Loucy (cell line): ENCODE data around the gene RBPMS2.

Experiments used
- H2AFZ ChIP-seq: fragments of 200-600 bp; sonication (generic); 2 replicates; pipeline ENCODE4 v1.6.0; 2016; ENCODE audit warnings: antibody characterized with exemption, mild to moderate bottlenecking, low read length, moderate library complexity
- H3F3A ChIP-seq: fragments of 200-600 bp; 2 replicates; pipeline ENCODE4 v1.6.0; 2016; ENCODE audit warnings: antibody characterized with exemption, low read depth, mild to moderate bottlenecking
- H3K27me3 ChIP-seq: fragments of 200-600 bp; sonication (generic); 2 replicates; pipeline ENCODE4 v1.6.1; 2014; ENCODE audit warnings: low read length, mild to moderate bottlenecking; ENCODE audit not compliant: insufficient read depth, poor library complexity, severe bottlenecking
- H3K36me3 ChIP-seq: fragments of 200-600 bp; sonication (generic); 2 replicates; pipeline ENCODE4 v1.6.1; 2016; ENCODE audit warnings: low read length; ENCODE audit not compliant: insufficient read depth
- H3K4me1 ChIP-seq: fragments of 200-600 bp; sonication (generic); 2 replicates; pipeline ENCODE4 v1.5.1; 2014; ENCODE audit warnings: low read length, mild to moderate bottlenecking; ENCODE audit not compliant: insufficient read depth, poor library complexity, severe bottlenecking
- H3K4me2 ChIP-seq: fragments of 200-600 bp; sonication (generic); 2 replicates; pipeline ENCODE4 v1.6.0; 2014; ENCODE audit warnings: antibody characterized with exemption, low read length, low read depth, mild to moderate bottlenecking; ENCODE audit not compliant: poor library complexity, severe bottlenecking
- H3K4me3 ChIP-seq: fragments of 200-600 bp; sonication (generic); 2 replicates; pipeline ENCODE4 v1.5.1; 2014; ENCODE audit warnings: low read length, mild to moderate bottlenecking, mixed read lengths; ENCODE audit not compliant: poor library complexity, severe bottlenecking
- H3K79me2 ChIP-seq: fragments of 200-600 bp; sonication (generic); 2 replicates; pipeline ENCODE4 v1.6.1; 2014; ENCODE audit warnings: low read length; ENCODE audit not compliant: insufficient read depth
- H3K9ac ChIP-seq: fragments of 200-600 bp; sonication (generic); 2 replicates; pipeline ENCODE4 v1.6.0; 2014; ENCODE audit warnings: mild to moderate bottlenecking, low read depth, low read length, moderate library complexity; ENCODE audit not compliant: poor library complexity, severe bottlenecking
- H3K9me2 ChIP-seq: fragments of 200-600 bp; sonication (generic); replicated peaks from 2 replicates; pipeline ENCODE4 v1.6.1; 2016; ENCODE audit warnings: low read depth, low read length, mixed read lengths
- H3K9me3 ChIP-seq: fragments of 200-600 bp; sonication (generic); 2 replicates; pipeline ENCODE4 v1.6.1; 2014; ENCODE audit warnings: mild to moderate bottlenecking, antibody characterized with exemption, low read length, low read depth; ENCODE audit not compliant: insufficient read depth
- H4K20me1 ChIP-seq: fragments of 200-600 bp; sonication (generic); 2 replicates; pipeline ENCODE4 v1.6.0; 2014; ENCODE audit warnings: antibody characterized with exemption, low read length, mild to moderate bottlenecking; ENCODE audit not compliant: insufficient read depth, poor library complexity, severe bottlenecking
- EZH2phosphoT487 ChIP-seq: fragments of 200-600 bp; IDR thresholded peaks from 2 replicates; pipeline ENCODE4 v1.6.1; 2018; ENCODE audit warnings: antibody characterized with exemption, mild to moderate bottlenecking, moderate library complexity, borderline replicate concordance
- TF ChIP-seq, protein P1 (sequence below): fragments of 200-600 bp; sonication (generic); conservative IDR thresholded peaks from 2 replicates; pipeline ENCODE4 v1.5.1; 2014; ENCODE audit warnings: mild to moderate bottlenecking, antibody characterized with exemption, low read length

Gene RBPMS2

DNA sequence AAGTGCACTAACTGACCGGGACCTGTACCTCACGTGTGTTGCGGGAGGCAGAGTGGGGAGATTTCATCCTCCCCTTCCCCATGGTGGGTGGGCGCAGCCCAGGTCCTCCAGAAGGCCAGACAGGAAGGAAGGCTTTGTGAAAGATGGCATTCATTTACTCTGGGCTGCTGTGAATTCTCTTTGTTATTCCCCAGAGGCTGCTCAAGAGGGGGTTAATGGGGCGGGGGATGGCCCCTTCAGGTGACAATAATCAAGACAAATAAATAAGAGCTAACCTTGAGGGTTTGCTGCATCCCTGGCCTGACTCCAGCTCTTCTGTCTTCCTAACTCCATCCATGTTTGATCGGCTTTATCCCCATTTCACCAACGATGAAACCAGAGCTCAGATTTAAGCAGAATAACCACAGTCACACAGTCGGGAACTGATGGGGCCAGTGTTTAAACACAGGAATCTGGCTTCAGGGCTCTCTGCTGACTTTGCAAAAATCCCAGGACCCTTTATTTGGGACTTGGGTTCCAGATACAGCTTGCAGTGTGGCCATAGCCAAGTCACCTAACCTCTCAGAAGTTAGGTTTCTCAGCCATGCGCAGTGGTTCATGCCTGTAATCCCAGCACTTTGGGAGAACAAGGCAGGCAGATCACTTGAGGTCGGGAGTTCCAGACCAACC, 33.5 kb upstream of the RBPMS2 start:
- Histone ChIP-seq H3K4me2 (no peak overlapping the region), H3K79me2 (no peaks in the 10 kb centered on the region), H3K4me3 (no peak overlapping the region), H3K27me3 (no peaks in the 10 kb centered on the region), H2AFZ (no peak overlapping the region), H3K9me3 (no peaks in the 10 kb centered on the region), H3K9me2 (no peaks in the 10 kb centered on the region), H4K20me1 (no peaks in the 10 kb centered on the region), H3K36me3 (no peaks in the 10 kb centered on the region), H3F3A (peaks cover 2% of the 10 kb centered on the region; the same call in 1 of the 2 replicates), H3K4me1 (peaks cover 12% of the 10 kb centered on the region), H3K9ac (no peak overlapping the region)
- TF ChIP-seq EZH2phosphoT487, result no peak
- TF ChIP-seq, protein P1, sequence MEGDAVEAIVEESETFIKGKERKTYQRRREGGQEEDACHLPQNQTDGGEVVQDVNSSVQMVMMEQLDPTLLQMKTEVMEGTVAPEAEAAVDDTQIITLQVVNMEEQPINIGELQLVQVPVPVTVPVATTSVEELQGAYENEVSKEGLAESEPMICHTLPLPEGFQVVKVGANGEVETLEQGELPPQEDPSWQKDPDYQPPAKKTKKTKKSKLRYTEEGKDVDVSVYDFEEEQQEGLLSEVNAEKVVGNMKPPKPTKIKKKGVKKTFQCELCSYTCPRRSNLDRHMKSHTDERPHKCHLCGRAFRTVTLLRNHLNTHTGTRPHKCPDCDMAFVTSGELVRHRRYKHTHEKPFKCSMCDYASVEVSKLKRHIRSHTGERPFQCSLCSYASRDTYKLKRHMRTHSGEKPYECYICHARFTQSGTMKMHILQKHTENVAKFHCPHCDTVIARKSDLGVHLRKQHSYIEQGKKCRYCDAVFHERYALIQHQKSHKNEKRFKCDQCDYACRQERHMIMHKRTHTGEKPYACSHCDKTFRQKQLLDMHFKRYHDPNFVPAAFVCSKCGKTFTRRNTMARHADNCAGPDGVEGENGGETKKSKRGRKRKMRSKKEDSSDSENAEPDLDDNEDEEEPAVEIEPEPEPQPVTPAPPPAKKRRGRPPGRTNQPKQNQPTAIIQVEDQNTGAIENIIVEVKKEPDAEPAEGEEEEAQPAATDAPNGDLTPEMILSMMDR, result no peak

DNA sequence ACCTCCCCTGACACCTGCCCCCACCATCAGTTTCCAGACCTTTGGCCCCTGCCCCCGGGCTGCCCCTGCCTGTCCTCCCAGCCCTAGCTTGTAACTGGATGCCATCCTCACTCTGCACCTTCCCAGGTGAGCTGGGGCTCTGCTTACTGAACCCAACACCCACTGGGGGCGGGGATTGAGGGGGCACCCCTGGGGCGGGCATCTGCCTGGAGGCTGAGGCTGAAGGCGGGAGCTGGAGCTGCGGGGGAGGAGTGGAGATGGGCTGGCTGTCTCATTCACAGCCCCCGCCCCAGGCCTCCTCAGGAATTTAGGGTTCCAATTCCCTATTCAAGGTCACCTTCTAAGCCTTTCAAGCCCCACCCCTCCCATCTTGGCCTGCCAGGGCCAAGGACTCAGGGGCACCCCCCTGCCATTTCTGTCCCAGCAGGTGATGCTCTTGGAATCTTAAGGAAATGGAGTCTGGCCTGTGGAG, 32.4 kb upstream of the RBPMS2 start:
- H3K36me3 ChIP-seq, result no peaks in the 10 kb centered on the region
- H3K27me3 ChIP-seq, result no peaks in the 10 kb centered on the region
- no peak overlapping the region for H3K9ac ChIP-seq
- peaks cover 2% of the 10 kb centered on the region for H3K4me1 ChIP-seq
- H3K4me3 ChIP-seq, result no peak overlapping the region
- TF ChIP-seq EZH2phosphoT487, result no peak
- TF ChIP-seq, protein P1, result no peak
- no peaks in the 10 kb centered on the region for H3F3A ChIP-seq
- no peaks in the 10 kb centered on the region for H4K20me1 ChIP-seq
- H3K9me3 ChIP-seq, result no peaks in the 10 kb centered on the region
- H3K79me2 ChIP-seq, result no peaks in the 10 kb centered on the region
- H2AFZ ChIP-seq, result no peak overlapping the region
- H3K4me2 ChIP-seq, result no peak overlapping the region
- no peaks in the 10 kb centered on the region for H3K9me2 ChIP-seq

DNA sequence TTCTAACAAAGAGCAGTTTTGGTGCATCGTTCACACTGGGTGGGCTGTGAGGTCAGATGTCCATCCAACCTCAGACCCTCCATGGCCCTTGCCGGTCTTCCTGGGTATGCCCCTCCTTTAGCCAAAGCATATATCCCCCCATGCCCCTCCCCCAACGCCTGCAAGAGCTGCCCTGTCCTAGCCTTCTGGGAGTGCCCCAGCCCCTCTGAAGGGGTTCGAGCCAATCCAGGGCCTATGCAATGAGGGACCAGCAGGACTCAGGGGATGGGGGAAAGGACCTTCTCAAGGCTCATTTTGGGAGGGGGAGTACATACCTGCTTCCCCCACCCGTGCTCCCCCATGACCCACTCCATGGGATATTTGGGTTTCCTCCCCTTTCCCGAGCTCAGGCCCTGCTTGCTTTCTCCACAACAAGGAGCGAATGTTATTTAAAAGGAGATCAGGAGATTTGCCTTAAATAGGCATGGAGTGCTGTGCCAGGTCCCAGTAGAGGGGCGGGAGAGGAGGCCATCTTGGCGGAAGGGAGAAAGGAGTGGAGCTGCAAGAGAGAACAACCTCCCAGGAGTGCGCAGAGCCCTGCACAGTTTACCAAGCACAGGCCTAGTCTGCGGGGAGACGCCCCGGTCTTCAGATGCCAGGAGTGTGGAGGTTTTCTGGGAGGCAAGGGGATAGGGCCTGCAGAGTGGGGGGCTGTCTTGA, 31.8 kb upstream of the RBPMS2 start:
- H2AFZ ChIP-seq, result no peak overlapping the region
- H3K9me2 ChIP-seq, result no peaks in the 10 kb centered on the region
- no peaks in the 10 kb centered on the region for H3K9me3 ChIP-seq
- no peak for TF ChIP-seq EZH2phosphoT487
- TF ChIP-seq, protein P1, result no peak
- no peaks in the 10 kb centered on the region for H3K79me2 ChIP-seq
- H3F3A ChIP-seq, result no peaks in the 10 kb centered on the region
- no peak overlapping the region for H3K4me2 ChIP-seq
- no peaks in the 10 kb centered on the region for H3K4me1 ChIP-seq
- no peaks in the 10 kb centered on the region for H4K20me1 ChIP-seq
- no peak overlapping the region for H3K9ac ChIP-seq
- H3K27me3 ChIP-seq, result no peaks in the 10 kb centered on the region
- no peaks in the 10 kb centered on the region for H3K36me3 ChIP-seq
- H3K4me3 ChIP-seq, result no peak overlapping the region
